NCI-H187 (cell line): Measurements from ENCODE around the gene SPNS2.

Experiments
- DNase-seq, 2 experiments: peaks; one replicate each; lab custom pipeline; 2025; lab: John Stamatoyannopoulos, UW

SPNS2 gene

DNA sequence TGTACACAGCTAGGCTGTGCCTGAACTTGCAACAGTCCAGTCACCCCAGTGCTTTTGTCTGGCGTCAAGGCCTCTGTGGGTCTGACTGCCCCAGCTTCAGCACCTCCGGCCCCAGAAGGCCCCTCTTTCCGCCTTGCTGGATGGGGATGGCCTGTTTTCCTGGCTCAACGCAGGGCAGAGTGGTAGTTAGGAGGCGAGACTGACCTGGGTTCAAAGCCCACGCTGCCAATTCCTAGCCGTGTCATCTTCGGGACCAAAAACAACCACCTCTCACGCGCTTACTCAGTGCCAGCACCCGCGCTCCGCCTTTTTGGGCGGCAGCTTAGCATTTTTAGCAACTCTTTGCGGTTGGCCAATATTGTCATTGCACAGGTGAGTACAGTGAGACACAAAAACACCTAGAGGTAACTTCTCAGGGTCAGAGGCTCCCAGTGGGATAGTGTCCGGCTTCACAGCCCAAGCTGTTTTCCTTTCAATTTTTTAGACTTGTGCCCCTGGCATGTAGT is 51.9 kb downstream of the SPNS2 start:
- DNase-seq = no peak

DNA sequence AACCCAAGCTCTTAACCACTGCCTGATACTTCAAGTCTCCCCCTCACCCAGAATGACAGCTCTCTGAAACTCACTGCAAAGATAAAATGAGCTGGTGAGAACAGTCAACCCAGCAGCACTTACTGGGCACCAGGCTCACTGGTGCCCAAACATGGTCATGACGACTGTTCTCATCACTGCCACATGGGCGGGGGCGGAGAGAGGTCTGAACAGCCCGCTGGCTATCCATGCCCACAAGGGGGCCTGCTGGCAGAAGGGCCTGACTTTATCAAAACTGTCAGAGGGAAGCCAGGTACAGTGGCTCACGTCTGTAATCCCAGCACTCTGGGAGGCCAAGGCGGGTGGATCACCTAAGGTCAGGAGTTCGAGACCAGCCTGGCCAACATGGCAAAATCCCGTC is 52.5 kb downstream of the SPNS2 start:
- DNase-seq = no peak

DNA sequence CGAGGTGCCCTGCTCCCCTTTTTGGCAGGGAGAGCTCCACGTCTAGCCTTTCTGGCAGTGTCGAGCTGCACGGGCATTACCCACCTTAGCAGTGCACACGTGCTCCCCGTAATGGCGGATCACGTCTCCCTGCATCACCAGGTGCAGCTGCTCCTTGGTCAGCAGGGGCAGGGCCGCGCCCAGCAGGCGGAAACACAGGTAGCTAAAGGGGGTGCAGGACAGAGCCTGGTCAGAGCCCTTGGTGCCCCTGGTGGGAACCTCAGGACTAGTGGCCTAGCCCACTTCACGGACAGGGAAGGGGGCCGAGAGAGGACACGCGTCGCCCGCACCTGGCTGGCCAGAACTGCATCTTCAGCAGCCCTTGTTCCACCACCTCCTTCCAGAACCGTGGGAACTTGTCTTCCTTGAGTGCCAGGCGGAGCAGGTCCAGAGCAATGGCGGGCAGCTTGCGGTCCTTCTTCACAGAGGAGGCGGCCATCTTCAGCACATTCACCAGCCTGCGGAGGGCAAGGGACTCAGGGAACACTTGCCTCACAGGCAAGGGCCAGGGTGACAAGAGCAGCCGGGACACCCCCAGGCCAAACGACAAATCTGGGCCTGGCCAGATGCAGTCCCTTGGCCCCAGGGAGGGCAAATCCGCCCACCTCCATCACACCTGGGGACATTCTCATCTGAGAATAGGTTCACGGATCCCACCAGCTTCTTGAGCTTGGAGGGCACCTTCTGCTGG is 53.3 kb downstream of the SPNS2 start:
- no peak for DNase-seq

- no peak for DNase-seq
Measured at GRCh38 chr17:4553669-4554068, 55.0 kb downstream of the SPNS2 start.

DNA sequence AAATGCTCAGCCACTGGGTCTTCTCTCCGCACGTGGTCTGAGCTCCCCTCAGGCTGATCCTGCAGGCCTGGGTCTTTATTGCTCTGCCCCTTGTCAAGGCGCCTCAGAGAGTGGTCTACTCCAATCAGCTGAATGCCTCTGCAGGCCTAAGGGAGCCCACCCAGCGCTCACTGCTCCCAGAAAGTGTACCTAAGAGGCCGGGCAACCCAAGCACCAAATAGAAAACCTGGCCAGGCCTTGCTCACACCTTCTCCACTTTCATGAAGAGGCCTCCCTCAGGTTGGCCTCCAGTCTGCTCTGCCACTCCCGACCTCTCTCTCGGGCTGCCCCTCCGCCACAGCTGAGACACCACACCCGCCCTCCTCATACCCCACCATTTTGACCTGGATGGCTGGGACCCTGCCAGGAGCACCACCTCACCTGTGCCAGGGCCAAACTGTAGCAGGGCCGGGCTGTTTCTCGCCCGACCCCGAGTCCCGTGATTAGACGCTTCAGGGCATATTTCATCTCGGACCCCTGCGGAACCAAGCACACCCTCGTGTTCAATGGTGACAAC is 55.8 kb downstream of the SPNS2 start:
- DNase-seq = no peak

DNA sequence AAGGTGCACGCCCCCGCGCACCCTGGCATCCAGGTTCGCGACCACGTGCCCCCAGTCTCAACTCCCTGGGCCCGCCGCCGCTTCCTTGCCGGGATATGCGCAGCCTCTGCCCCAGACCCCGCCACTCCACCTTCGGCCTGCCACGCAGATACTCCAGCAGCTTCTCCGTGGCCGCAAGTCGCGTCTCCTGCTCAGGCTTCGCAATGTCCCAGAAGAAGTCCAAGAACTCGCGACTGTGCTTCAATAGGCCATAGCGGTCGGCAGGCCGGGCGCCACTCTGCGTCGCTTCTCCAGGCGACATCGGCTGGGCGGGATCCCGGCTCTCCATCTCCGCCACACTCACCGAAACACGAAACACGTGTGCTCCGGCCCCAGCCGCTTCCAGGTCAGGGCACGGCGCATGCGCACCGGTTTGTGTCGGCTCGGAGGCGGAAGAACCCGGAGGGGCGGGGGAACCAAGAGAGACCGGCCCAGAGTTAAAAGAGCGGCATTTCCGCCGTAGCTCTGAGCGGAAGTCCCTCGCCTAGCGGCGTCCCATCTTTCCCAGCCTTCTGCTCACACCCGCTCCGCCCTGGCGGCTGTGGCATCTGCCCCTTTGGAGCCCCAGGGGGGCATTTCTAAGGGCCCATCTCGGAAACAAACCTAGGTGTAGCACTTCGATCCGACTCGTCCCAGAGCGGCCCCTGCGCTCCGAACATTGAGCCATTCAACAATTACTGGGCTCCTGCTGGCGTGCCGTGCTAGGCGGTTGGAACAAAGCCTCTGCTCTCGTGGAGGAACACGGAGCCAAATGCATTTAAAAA is 56.5 kb downstream of the SPNS2 start, which contains the start of gene MYBBP1A:
Gene MYBBP1A, minus strand, starts transcription at position 388 of the 803 bp plus-strand sequence. Its CDS starts 60 bp downstream, at position 328.
- peak; percentile 61 to 90 for DNase-seq

GRCh38 chr17:4555873-4556759 is 57.4 kb downstream of the SPNS2 start:
- no peak for DNase-seq

GRCh38 chr17:4556996-4557395 is 58.3 kb downstream of the SPNS2 start:
- no peak for DNase-seq

- no peak for DNase-seq
Measured at GRCh38 chr17:4557626-4558346, 59.1 kb downstream of the SPNS2 start.

- no peak for DNase-seq
Measured at GRCh38 chr17:4558347-4558971, 59.8 kb downstream of the SPNS2 start.

DNA sequence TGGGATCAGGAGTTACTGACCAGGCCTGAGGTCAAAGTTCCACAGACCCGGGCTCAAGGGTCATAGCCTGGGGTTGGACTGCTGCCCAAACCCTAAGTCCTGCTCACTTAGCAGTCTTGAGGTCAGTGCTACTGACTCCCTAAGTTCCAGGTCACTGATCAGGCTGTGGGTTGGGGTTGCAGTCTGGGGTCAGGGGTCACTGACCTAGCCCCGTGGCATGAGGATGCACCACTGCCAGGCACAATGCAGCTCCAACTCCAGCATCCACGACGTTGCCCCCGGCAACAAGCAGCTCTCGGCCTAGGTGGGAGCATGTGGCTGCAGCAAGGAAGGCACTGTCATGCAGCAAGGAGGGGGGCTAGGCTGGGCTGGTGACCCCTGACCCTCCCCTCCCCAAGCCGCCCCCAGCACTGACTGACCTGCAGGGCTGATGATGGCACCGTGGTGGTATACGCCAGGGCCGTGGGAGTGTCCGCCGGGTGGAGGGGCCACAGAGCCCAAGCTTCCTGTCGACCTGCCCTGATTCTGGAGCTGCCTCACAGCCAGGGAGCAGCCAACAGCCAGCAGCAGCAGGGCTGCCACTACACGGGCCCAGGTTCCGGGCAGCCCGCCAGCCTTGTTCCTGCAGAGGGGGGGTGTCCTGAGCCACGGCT is 60.6 kb downstream of the SPNS2 start:
- DNase-seq = no peak

GRCh38 chr17:4559966-4560365 is 61.3 kb downstream of the SPNS2 start:
- DNase-seq = no peak

DNA sequence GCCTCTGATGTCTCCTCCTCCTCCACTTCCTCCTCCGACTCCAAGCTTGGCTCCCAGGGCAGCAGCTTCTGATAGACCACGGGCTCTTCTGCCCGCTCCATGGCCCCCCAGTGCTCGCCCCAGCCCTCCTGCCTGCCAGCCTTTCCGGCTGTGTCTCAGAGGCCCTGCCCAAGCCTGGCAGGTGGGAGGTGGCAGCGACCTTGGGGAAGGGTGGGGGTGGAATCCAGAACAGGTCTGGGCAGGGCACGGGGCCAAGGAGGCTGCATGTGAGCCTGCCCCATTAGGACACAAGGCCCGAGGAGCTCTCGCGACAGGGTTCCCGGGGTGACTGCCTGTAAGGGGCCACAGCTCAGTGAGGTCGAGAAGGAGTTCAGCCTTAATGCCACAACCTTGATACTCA is 61.7 kb downstream of the SPNS2 start, which contains the start of gene GGT6:
Gene GGT6, minus strand, starts transcription at position 157 of the 400 bp plus-strand sequence. Its CDS starts 56 bp downstream, at position 101.
- DNase-seq = no peak

GRCh38 chr17:4560837-4561256 is 62.2 kb downstream of the SPNS2 start:
- no peak for DNase-seq

GRCh38 chr17:4562015-4562969 is 63.6 kb downstream of the SPNS2 start:
- DNase-seq = no peak

DNA sequence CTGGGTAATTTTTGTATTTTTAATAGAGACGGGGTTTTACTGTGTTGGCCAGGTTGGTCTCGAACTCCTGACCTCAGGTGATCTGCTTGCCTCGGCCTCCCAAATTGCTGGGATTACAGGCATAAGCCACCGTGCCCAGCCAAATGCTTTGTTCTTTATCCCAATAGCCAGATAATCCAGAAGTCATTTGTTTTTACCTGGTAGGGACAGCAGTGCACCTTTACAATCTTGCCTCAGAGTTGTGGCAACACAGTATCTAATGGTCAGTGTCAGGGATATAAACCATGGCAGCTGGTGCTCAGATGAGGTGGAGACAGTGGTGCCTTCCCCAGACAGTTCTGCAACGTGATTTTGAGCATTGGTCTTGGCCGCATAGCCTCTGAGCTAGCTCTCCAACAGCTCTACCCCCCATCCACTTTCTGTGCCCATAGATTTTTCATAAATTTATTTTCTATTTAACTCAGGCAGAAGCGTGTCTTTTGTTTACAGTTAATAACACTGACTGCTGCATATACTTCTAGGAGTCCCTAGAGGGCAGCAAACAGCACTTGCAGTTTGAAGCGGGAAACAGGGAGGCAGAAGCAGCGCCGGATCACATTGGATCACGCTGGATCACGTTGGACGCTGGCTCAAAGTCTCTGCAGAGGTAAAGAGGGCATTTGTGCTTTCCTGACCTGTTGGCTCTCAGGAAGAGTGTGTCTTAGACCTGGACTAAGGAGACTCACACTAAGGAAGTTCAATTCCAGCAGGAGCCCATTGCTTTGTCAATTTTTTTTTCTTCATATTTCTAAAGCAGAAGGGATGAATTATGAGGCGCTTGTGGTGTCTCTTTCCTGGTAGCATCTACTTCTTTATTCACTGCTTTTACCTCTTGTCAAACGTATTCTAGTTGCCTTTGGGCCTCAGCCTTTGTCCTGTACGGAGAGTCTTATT is 66.8 kb downstream of the SPNS2 start:
- DNase-seq = peak in 1 of 2 experiments; percentile 52

DNA sequence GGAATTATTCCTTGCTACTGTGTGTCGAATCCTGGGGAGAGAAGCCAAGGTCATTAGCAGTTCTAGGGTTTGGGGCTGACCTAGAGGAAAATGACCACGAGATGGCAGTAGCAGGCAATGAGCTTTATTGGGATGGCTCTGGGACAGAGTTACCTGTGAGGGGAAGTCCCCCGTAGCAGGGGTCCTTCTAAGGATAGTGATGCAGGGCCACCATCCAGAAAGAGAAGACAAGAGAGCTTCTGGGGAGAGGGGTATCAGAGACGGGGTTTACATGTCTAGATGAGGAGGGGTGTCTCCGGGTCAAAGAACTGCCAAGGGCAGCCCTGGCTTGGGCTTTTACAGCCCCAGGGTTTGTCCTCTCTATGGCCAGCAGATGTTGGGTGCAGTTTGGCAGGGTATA is 68.1 kb downstream of the SPNS2 start:
- peak; percentile 32 to 41 for DNase-seq

- no peak for DNase-seq
Measured at GRCh38 chr17:4569591-4569990, 70.9 kb downstream of the SPNS2 start.
